IMR-90 (cell line): Measurements from ENCODE around the gene SEMA3E. TPM values are rescaled to one million over a fixed set of nuclear protein-coding genes. Genes with fewer than 3 reads are reported as not detected.

Experiments used
- ATAC-seq: fragments of 200-7000 bp; cut with Tn5 transposase; 2 replicates; pipeline ENCODE4 v1.9.1; 2020; ENCODE audit warnings: low read depth, mild to moderate bottlenecking, moderate library complexity
- BruUV-seq: library from RNA; stranded (reverse); fragments of 400-500 nt; replicated peaks from 2 replicates; lab custom pipeline; 2021; lab: Mats Ljungman, UMichigan
- CTCF ChIA-PET: fragments of 300-600 bp; formaldehyde crosslinking; extraction: SDS; loops from one replicate; lab custom pipeline; 2021; ENCODE audit warnings: antibody characterized with exemption; lab: Yijun Ruan, JAX
- POLR2A ChIA-PET: fragments of 300-600 bp; sonication (Branson Sonifier 250); formaldehyde crosslinking; loops from one replicate; lab custom pipeline; 2022; ENCODE audit warnings: antibody characterized with exemption; ENCODE audit not compliant: unreplicated experiment; lab: Charles Lee
- DNase-seq: peaks from one replicate; pipeline ENCODE4 v3.0.0; 2013
- H2AFZ ChIP-seq: replicated peaks from 2 replicates; pipeline ENCODE3; 2013; ENCODE audit warnings: low read length, mild to moderate bottlenecking; ENCODE audit not compliant: poor library complexity
- H2AK5ac ChIP-seq: 2 replicates; pipeline ENCODE4 v1.6.1; 2013; ENCODE audit warnings: low read depth, low read length, inconsistent platforms
- H2AK9ac ChIP-seq: replicated peaks from 2 replicates; pipeline ENCODE3; 2013; ENCODE audit warnings: mild to moderate bottlenecking, low read depth, low read length, moderate library complexity; ENCODE audit not compliant: poor library complexity
- H2BK120ac ChIP-seq: 2 replicates; pipeline ENCODE4 v1.6.1; 2013; ENCODE audit warnings: low read depth, low read length, inconsistent platforms
- H2BK15ac ChIP-seq: 3 replicates; pipeline ENCODE4 v1.6.1; 2013; ENCODE audit warnings: low read depth, low read length, inconsistent platforms
- H2BK20ac ChIP-seq: 2 replicates; pipeline ENCODE4 v1.6.1; 2013; ENCODE audit warnings: low read depth, mild to moderate bottlenecking, inconsistent platforms, low read length, moderate library complexity
- H2BK5ac ChIP-seq: 2 replicates; pipeline ENCODE4 v1.6.1; 2013; ENCODE audit warnings: mild to moderate bottlenecking, low read depth, low read length, inconsistent platforms; ENCODE audit not compliant: poor library complexity, severe bottlenecking
- H3K14ac ChIP-seq: replicated peaks from 2 replicates; pipeline ENCODE4 v1.6.1; 2013; ENCODE audit warnings: low read depth, low read length, inconsistent platforms
- H3K18ac ChIP-seq: 2 replicates; pipeline ENCODE4 v1.6.1; 2013; ENCODE audit warnings: low read depth, low read length, control low read depth
- H3K23ac ChIP-seq: 2 replicates; pipeline ENCODE4 v1.6.1; 2013; ENCODE audit warnings: low read depth, low read length, inconsistent platforms
- H3K27ac ChIP-seq: 2 replicates; pipeline ENCODE4 v1.5.1; 2013; ENCODE audit warnings: mild to moderate bottlenecking, control low read depth, low read length; ENCODE audit not compliant: insufficient read depth
- H3K27me3 ChIP-seq: 2 replicates; pipeline ENCODE4 v1.6.1; 2013; ENCODE audit warnings: low read length; ENCODE audit not compliant: control insufficient read depth, insufficient read depth
- H3K36me3 ChIP-seq: 2 replicates; pipeline ENCODE4 v1.6.1; 2013; ENCODE audit warnings: low read length, mixed read lengths; ENCODE audit not compliant: control insufficient read depth, insufficient read depth
- H3K4ac ChIP-seq: 2 replicates; pipeline ENCODE4 v1.6.1; 2013; ENCODE audit warnings: low read depth, low read length, inconsistent platforms
- H3K4me1 ChIP-seq: 2 replicates; pipeline ENCODE4 v1.6.1; 2013; ENCODE audit warnings: low read length, mixed read lengths; ENCODE audit not compliant: control insufficient read depth, insufficient read depth
- H3K4me2 ChIP-seq: 2 replicates; pipeline ENCODE4 v1.6.1; 2013; ENCODE audit warnings: low read depth, mild to moderate bottlenecking, control low read depth, low read length, moderate library complexity
- H3K4me3 ChIP-seq: 2 replicates; pipeline ENCODE4 v1.5.1; 2013; ENCODE audit warnings: low read depth, mild to moderate bottlenecking, control low read depth, low read length, moderate library complexity; ENCODE audit not compliant: insufficient read depth
- H3K56ac ChIP-seq: 2 replicates; pipeline ENCODE4 v1.6.1; 2013; ENCODE audit warnings: low read length, inconsistent platforms; ENCODE audit not compliant: insufficient read depth; ENCODE audit errors: extremely low read depth
- H3K79me1 ChIP-seq, 2 experiments: 2 replicates each; pipeline ENCODE4 v1.6.1; 2013; ENCODE audit warnings: low read length in 2 of 2, inconsistent platforms in 1 of 2, low read depth in 1 of 2
- H3K9ac ChIP-seq: 2 replicates; pipeline ENCODE4 v1.6.1; 2013; ENCODE audit warnings: low read depth, low read length, control low read depth
- H3K9me1 ChIP-seq: 2 replicates; pipeline ENCODE4 v1.6.1; 2013; ENCODE audit warnings: low read length, inconsistent platforms; ENCODE audit not compliant: insufficient read depth
- H3K9me3 ChIP-seq: 2 replicates; pipeline ENCODE4 v1.6.1; 2013; ENCODE audit warnings: low read length; ENCODE audit not compliant: control insufficient read depth, insufficient read depth
- H4K20me1 ChIP-seq: 2 replicates; pipeline ENCODE4 v1.6.1; 2013; ENCODE audit warnings: low read length, inconsistent platforms; ENCODE audit not compliant: insufficient read depth
- H4K5ac ChIP-seq: 2 replicates; pipeline ENCODE4 v1.6.1; 2013; ENCODE audit warnings: mild to moderate bottlenecking, low read depth, low read length, control low read depth
- H4K8ac ChIP-seq, 2 experiments: 2 replicates each; pipeline ENCODE4 v1.6.1; 2013; ENCODE audit warnings: low read depth in 2 of 2, low read length in 2 of 2, control low read depth in 1 of 2, inconsistent platforms in 1 of 2
- H4K91ac ChIP-seq: 2 replicates; pipeline ENCODE4 v1.6.1; 2013; ENCODE audit warnings: low read depth, low read length, inconsistent platforms; ENCODE audit not compliant: insufficient read depth
- BHLHE40 ChIP-seq: fragments of 150-350 bp; IDR thresholded peaks from 2 replicates; pipeline ENCODE4 v1.6.1; 2016; ENCODE audit warnings: mild to moderate bottlenecking, low read depth, low read length
- MAFK ChIP-seq: IDR thresholded peaks from 2 replicates; pipeline ENCODE4 v1.6.1; 2012; ENCODE audit warnings: low read depth, low read length, improper control_type of control experiment
- MAZ ChIP-seq: IDR thresholded peaks from 2 replicates; pipeline ENCODE4 v1.6.1; 2012; ENCODE audit warnings: low read depth, mild to moderate bottlenecking, low read length, improper control_type of control experiment, moderate library complexity, borderline replicate concordance
- MXI1 ChIP-seq: IDR thresholded peaks from 2 replicates; pipeline ENCODE4 v1.6.1; 2012; ENCODE audit warnings: low read depth, mild to moderate bottlenecking, low read length, moderate library complexity, borderline replicate concordance
- NFE2L2 ChIP-seq: fragments of 150-350 bp; IDR thresholded peaks from 2 replicates; pipeline ENCODE4 v1.6.1; 2016; ENCODE audit warnings: low read depth, mild to moderate bottlenecking, low read length
- POLR2A ChIP-seq: IDR thresholded peaks from 2 replicates; pipeline ENCODE4 v1.6.1; 2012; ENCODE audit warnings: mild to moderate bottlenecking, low read depth, low read length
- RFX5 ChIP-seq: IDR thresholded peaks from 2 replicates; pipeline ENCODE4 v1.8.0; 2012; ENCODE audit warnings: low read depth, mild to moderate bottlenecking, low read length, moderate library complexity
- WGBS, 2 experiments: methylation state at CpG; one replicate each; pipeline versions ENCODE4 v1.1.5 to v1.1.7; 2013; ENCODE audit warnings: missing lambda C conversion rate in 2 of 2; ENCODE audit not compliant: insufficient read length in 1 of 2; ENCODE audit errors: extremely low coverage in 2 of 2; 5-methylcytosine and 5-hydroxymethylcytosine counted together
- dilution Hi-C: fragments of 300-500 bp; cut with HindIII; formaldehyde crosslinking; loops from one replicate; pipeline ENCODE4 v1.14.3; 2018; ENCODE audit warnings: low sequenced_read_pairs; ENCODE audit not compliant: unreplicated experiment
- in situ Hi-C: fragments of 300-500 bp; cut with MboI; formaldehyde crosslinking; loops from 3 replicates; pipeline ENCODE4 v1.14.3; 2019; ENCODE audit warnings: low sequenced_read_pairs, inconsistent platforms, mixed read lengths
- intact Hi-C: fragments of 100-400 bp; cut with micrococcal nuclease; formaldehyde crosslinking; loops from 2 replicates; pipeline ENCODE4 v1.10.0; 2022
- polyA plus RNA-seq, 3 experiments: library from polyadenylated mRNA; depleted of rRNA; stranded (reverse); fragments of >200 nt; gene quantifications; 2 replicates each; pipeline ENCODE4 v1.2.3, GENCODE V29; 2012; ENCODE audit warnings: low replicate concordance in 1 of 3
- total RNA-seq: library from RNA; depleted of rRNA; stranded (reverse); fragments of >200 nt; gene quantifications from 2 replicates; pipeline ENCODE4 v1.2.3, GENCODE V29; 2012
- TF ChIP-seq, protein P1 (sequence below): fragments of 150-350 bp; IDR thresholded peaks from 2 replicates; pipeline ENCODE4 v1.6.1; 2017; ENCODE audit warnings: mild to moderate bottlenecking, antibody characterized with exemption, low read length, low read depth

Gene SEMA3E
- total and polyA plus RNA-seq, 2 of the 4 experiments (the other 2 are of a cell fraction), result 0.31 to 0.72 TPM

DNA sequence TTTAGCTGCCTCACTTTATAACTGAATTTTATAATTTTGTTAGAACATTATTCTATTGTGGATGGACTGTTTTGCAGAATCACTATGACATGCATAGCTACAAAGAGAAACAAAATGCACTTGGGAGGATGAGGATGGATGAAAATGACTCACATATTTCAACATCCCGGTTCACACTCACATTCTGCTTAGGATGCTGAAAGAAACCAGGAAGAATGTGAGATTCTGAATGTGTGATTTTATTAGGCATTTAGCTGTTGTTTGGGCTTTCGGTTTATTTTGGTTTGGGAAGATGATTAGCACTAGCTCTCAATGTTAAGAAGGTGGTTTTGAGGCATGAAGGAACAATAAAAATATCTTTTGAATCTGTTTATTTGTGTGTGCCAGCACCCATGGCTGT lies 235.5 kb downstream of the SEMA3E start:
- in situ Hi-C loops, result no loop called here

More for the DNA sequence above, 235.5 kb downstream of the SEMA3E start:
- H4K5ac ChIP-seq, result no peak overlapping the region
- dilution Hi-C loops, result no loop called here
- H2BK120ac ChIP-seq, result no peak overlapping the region
- no peak overlapping the region for H3K4me3 ChIP-seq
- H3K23ac ChIP-seq, result no peak overlapping the region
- no peak overlapping the region for H4K91ac ChIP-seq
- H4K8ac ChIP-seq, result no peak overlapping the region
- no peaks in the 10 kb centered on the region for H3K4me1 ChIP-seq
- CTCF ChIA-PET, result interaction anchor here (1.0 to 1.4 kb wide), 3 partner anchors 11 to 521 kb away, joined by 3 read pairs; no protein-coding TSS in a partner anchor
- no peak overlapping the region for H3K4me2 ChIP-seq
- H3K9me1 ChIP-seq, result no peaks in the 10 kb centered on the region
- H2BK15ac ChIP-seq, result no peak overlapping the region
- H2AK9ac ChIP-seq, result no peak overlapping the region
- H2AK5ac ChIP-seq, result no peak overlapping the region
- H3K18ac ChIP-seq, result no peak overlapping the region
- no peak overlapping the region for H2BK5ac ChIP-seq
- no peak overlapping the region for H3K56ac ChIP-seq
- BruUV-seq, result no TSS peak
- TF ChIP-seq MAFK (no peak), POLR2A (no peak), NFE2L2 (0 out of 2 replicates have a peak, but pooled peaks have one; percentile 17), BHLHE40 (no peak), MXI1 (no peak), RFX5 (no peak), MAZ (no peak)
- TF ChIP-seq, protein P1, sequence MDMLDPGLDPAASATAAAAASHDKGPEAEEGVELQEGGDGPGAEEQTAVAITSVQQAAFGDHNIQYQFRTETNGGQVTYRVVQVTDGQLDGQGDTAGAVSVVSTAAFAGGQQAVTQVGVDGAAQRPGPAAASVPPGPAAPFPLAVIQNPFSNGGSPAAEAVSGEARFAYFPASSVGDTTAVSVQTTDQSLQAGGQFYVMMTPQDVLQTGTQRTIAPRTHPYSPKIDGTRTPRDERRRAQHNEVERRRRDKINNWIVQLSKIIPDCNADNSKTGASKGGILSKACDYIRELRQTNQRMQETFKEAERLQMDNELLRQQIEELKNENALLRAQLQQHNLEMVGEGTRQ, result no peak
- no peak for ATAC-seq
- intact Hi-C loops, result loop anchor here (5.0 kb wide), 1 partner anchor 1609 kb away; no protein-coding TSS in a partner anchor
- DNase-seq, result peak; percentile 23
- no peaks in the 10 kb centered on the region for H4K20me1 ChIP-seq
- no peak overlapping the region for H3K4ac ChIP-seq
- no peak overlapping the region for H3K9ac ChIP-seq
- no peaks in the 10 kb centered on the region for H3K9me3 ChIP-seq
- no peak overlapping the region for H3K27ac ChIP-seq
- H2AFZ ChIP-seq, result no peak overlapping the region
- POLR2A ChIA-PET, result no interaction called here
- WGBS, 2 experiments, result no CpG with 5 or more reads among the region's 2 CpGs
- no peak overlapping the region for H3K14ac ChIP-seq
- H2BK20ac ChIP-seq, result no peak overlapping the region
- H3K27me3 ChIP-seq, result peaks cover 2% of the 10 kb centered on the region; the same call in 1 of the 2 replicates
- no peaks in the 10 kb centered on the region for H3K36me3 ChIP-seq
- no peaks in the 10 kb centered on the region for H3K79me1 ChIP-seq
